ENCODE results near the gene NEK1. TPM values are rescaled to one million over a fixed set of nuclear protein-coding genes. Genes with fewer than 3 reads are reported as not detected.
"Not testable (repeated sequence)": the region's sequence is repeated elsewhere in the genome, so short reads cannot be mapped to it uniquely, and the experiment has no call there.

The NEK1 gene
- total and polyA plus RNA-seq, 2 experiments from 2014 or later: 9.3 to 19.5 TPM

- H3K36me3 Mint-ChIP-seq (ENCODE audit: low read depth): peaks cover 72% of the 10 kb centered on the region
- DNase-seq (ENCODE audit: low spot score); H3K27me3 Mint-ChIP-seq (ENCODE audit: insufficient read depth, low read depth, poor library complexity): not testable (repeated sequence)
Observed at GRCh38 chr4:169546548-169546947, 65.8 kb downstream of the NEK1 start.

GRCh38 chr4:169540774-169541173 lies 71.6 kb downstream of the NEK1 start:
- ATAC-seq (no peak), DNase-seq (ENCODE audit: low spot score) (no peak)
- H3K9me2 ChIP-seq (ENCODE audit: insufficient read depth): no peaks in the 10 kb centered on the region
- no peak overlapping the region for H3K27ac Mint-ChIP-seq
- H3K9me3 Mint-ChIP-seq: peaks cover 41% of the 10 kb centered on the region
- no peak overlapping the region for H2AFZ ChIP-seq
- no peaks in the 10 kb centered on the region for H3K4me1 Mint-ChIP-seq
- H3K27ac ChIP-seq (ENCODE audit: low read depth): no peak overlapping the region
- H3K36me3 ChIP-seq (ENCODE audit: insufficient read depth): no peaks in the 10 kb centered on the region
- H3K27me3 ChIP-seq (ENCODE audit: insufficient read depth): no peaks in the 10 kb centered on the region
- no peak overlapping the region for H3K4me3 ChIP-seq
- no peak overlapping the region for H3K4me3 Mint-ChIP-seq
- H3K27me3 Mint-ChIP-seq (ENCODE audit: insufficient read depth, low read depth, poor library complexity): no peaks in the 10 kb centered on the region
- no peak overlapping the region for H3K4me2 ChIP-seq
- H3F3A ChIP-seq (replicated peaks; ENCODE audit: low read depth): no peaks in the 10 kb centered on the region
- H3K36me3 Mint-ChIP-seq (ENCODE audit: low read depth): peaks cover 24% of the 10 kb centered on the region
- H4K20me1 ChIP-seq (replicated peaks; ENCODE audit: insufficient read depth): no peaks in the 10 kb centered on the region
- no peaks in the 10 kb centered on the region for H3K4me1 ChIP-seq (ENCODE audit: insufficient read depth)
- H3K79me2 ChIP-seq (replicated peaks; ENCODE audit: insufficient read depth): no peaks in the 10 kb centered on the region
- TF ChIP-seq NANOG (IDR thresholded peaks at IDR 0.05; ENCODE audit: borderline replicate concordance) (no peak), ZNF462 (CRISPR knock-in tag; IDR thresholded peaks at IDR 0.05) (no peak), ZNF331 (CRISPR knock-in tag; IDR thresholded peaks at IDR 0.05; ENCODE audit: low read depth) (no peak), STAT1 (IDR thresholded peaks at IDR 0.05; ENCODE audit: unreplicated experiment) (no peak), EZH2phosphoT487 (IDR thresholded peaks at IDR 0.05; ENCODE audit: unreplicated experiment) (no peak), EZH2 (IDR thresholded peaks at IDR 0.05; ENCODE audit: low read depth, unreplicated experiment) (no peak), JUNB (IDR thresholded peaks at IDR 0.05; ENCODE audit: unreplicated experiment) (no peak), REST (IDR thresholded peaks at IDR 0.05; ENCODE audit: unreplicated experiment) (no peak), CREB1 (CRISPR knock-in tag; IDR thresholded peaks at IDR 0.05; ENCODE audit: low read depth) (no peak), POLR2AphosphoS5 (IDR thresholded peaks at IDR 0.05; ENCODE audit: low read depth) (no peak), ETS1 (IDR thresholded peaks at IDR 0.05) (no peak), ZNF114 (CRISPR knock-in tag; IDR thresholded peaks at IDR 0.05) (no peak)

More at GRCh38 chr4:169546548-169546947, 65.8 kb downstream of the NEK1 start:
- not testable (repeated sequence) for H3K9me2 ChIP-seq (ENCODE audit: insufficient read depth); H3K79me2 ChIP-seq (replicated peaks; ENCODE audit: insufficient read depth); H3K36me3 ChIP-seq (ENCODE audit: insufficient read depth); H4K20me1 ChIP-seq (replicated peaks; ENCODE audit: insufficient read depth); H3K27ac ChIP-seq (ENCODE audit: low read depth); H3K27me3 ChIP-seq (ENCODE audit: insufficient read depth); H2AFZ ChIP-seq; ATAC-seq; H3K4me3 Mint-ChIP-seq; H3F3A ChIP-seq (replicated peaks; ENCODE audit: low read depth); H3K4me3 ChIP-seq; H3K4me1 Mint-ChIP-seq; H3K4me2 ChIP-seq; H3K27ac Mint-ChIP-seq; H3K4me1 ChIP-seq (ENCODE audit: insufficient read depth)
- H3K9me3 Mint-ChIP-seq: peaks cover 83% of the 10 kb centered on the region
